K562 (cell line): ENCODE results near the gene ARHGEF17. TPM values are rescaled to one million over a fixed set of nuclear protein-coding genes. Genes with fewer than 3 reads are reported as not detected.

Experiments
- ATAC-seq: fragments of 200-7000 bp; cut with Tn5 transposase; 3 replicates; pipeline ENCODE4 v1.9.1; 2020; ENCODE audit warnings: moderate library complexity
- BruUV-seq: library from RNA; stranded (reverse); fragments of 400-500 nt; replicated peaks from 2 replicates; lab custom pipeline; 2021; lab: Mats Ljungman, UMichigan
- CTCF ChIA-PET: fragments of 300-600 bp; formaldehyde crosslinking; extraction: SDS; loops from one replicate; lab custom pipeline; 2021; ENCODE audit warnings: low intra/inter-chr PET ratio; lab: Yijun Ruan, JAX
- POLR2A ChIA-PET: fragments of 300-600, 350-650 bp; sonication (Branson Sonifier 250); formaldehyde crosslinking; extraction: SDS; loops from one replicate; lab custom pipeline; 2021; ENCODE audit warnings: antibody characterized with exemption, inconsistent platforms; lab: Yijun Ruan, JAX
- DNase-seq, 4 experiments: peaks; one replicate each; pipeline versions ENCODE4 v3.0.0 to v3.0.0-alpha.2; 2011 to 2018; ENCODE audit warnings: low spot score in 3 of 4, mixed read lengths in 3 of 4; ENCODE audit errors: extremely low read depth in 1 of 4
- FAIRE-seq: peaks from 2 replicates; lab custom pipeline; 2011; peaks lifted over from hg19 to GRCh38; lab: Jason Lieb, UNC
- H2AFZ ChIP-seq: 2 replicates; pipeline ENCODE4 v1.6.0; 2011; ENCODE audit warnings: low read depth, low read length, control low read depth, inconsistent platforms
- H3K27ac ChIP-seq: fragments of 200-600 bp; 3 replicates; pipeline ENCODE4 v1.8.0; 2011; ENCODE audit warnings: low read depth, mild to moderate bottlenecking, control low read depth, inconsistent platforms, low read length, moderate library complexity, mixed read lengths; ENCODE audit errors: extremely low read depth
- H3K27me3 ChIP-seq, 2 experiments: fragments of 300-600 bp in 1 of 2; 2 replicates in 1 of 2; 3 replicates in 1 of 2; pipeline versions ENCODE4 v1.6.0 to v1.8.0; 2011; ENCODE audit warnings: inconsistent platforms in 2 of 2, low read length in 2 of 2, mild to moderate bottlenecking in 1 of 2, mixed read lengths in 1 of 2, moderate library complexity in 1 of 2; ENCODE audit not compliant: control insufficient read depth in 2 of 2, insufficient read depth in 2 of 2
- H3K36me3 ChIP-seq: fragments of 300-600 bp; 3 replicates; pipeline ENCODE4 v1.8.0; 2011; ENCODE audit warnings: mild to moderate bottlenecking, low read length, inconsistent platforms; ENCODE audit not compliant: control insufficient read depth, insufficient read depth
- H3K4me1 ChIP-seq, 2 experiments: fragments of 200-600 bp in 1 of 2; replicated peaks in 1 of 2; 2 replicates in 1 of 2; 3 replicates in 1 of 2; pipeline versions ENCODE4 v1.5.1 to v1.8.0; 2011; ENCODE audit warnings: inconsistent platforms in 2 of 2, low read length in 2 of 2, mild to moderate bottlenecking in 1 of 2, mixed read lengths in 1 of 2, moderate library complexity in 1 of 2; ENCODE audit not compliant: control insufficient read depth in 2 of 2, insufficient read depth in 2 of 2
- H3K4me2 ChIP-seq: 2 replicates; pipeline ENCODE4 v1.6.1; 2011; ENCODE audit warnings: low read length, control low read depth, inconsistent platforms, mixed read lengths; ENCODE audit not compliant: insufficient read depth
- H3K4me3 ChIP-seq: fragments of 200-600 bp; sonication (generic), shearing (Covaris generic); 2 replicates; pipeline ENCODE4 v1.5.1; 2016; ENCODE audit warnings: control low read depth, inconsistent platforms
- H3K79me2 ChIP-seq: fragments of 200-600 bp; 3 replicates; pipeline ENCODE4 v1.8.0; 2011; ENCODE audit warnings: low read length, inconsistent platforms; ENCODE audit not compliant: control insufficient read depth, insufficient read depth
- H3K9ac ChIP-seq, 2 experiments: 2 replicates each; pipeline versions ENCODE4 v1.6.0 to v1.6.1; 2011; ENCODE audit warnings: low read depth in 2 of 2, low read length in 2 of 2, control low read depth in 1 of 2, inconsistent platforms in 1 of 2, mild to moderate bottlenecking in 1 of 2, mixed read lengths in 1 of 2; ENCODE audit not compliant: insufficient read depth in 1 of 2
- H3K9me1 ChIP-seq: one replicate; pipeline ENCODE4 v1.6.0; 2011; ENCODE audit warnings: inconsistent platforms, mild to moderate bottlenecking, low read length, moderate library complexity; ENCODE audit not compliant: control insufficient read depth, insufficient read depth
- H3K9me3 ChIP-seq: replicated peaks from 2 replicates; pipeline ENCODE4 v1.5.1; 2011; ENCODE audit warnings: low read depth, low read length, inconsistent platforms; ENCODE audit not compliant: control insufficient read depth, insufficient read depth
- H4K20me1 ChIP-seq: replicated peaks from 2 replicates; pipeline ENCODE4 v1.6.1; 2011; ENCODE audit warnings: low read length, inconsistent platforms, mixed read lengths; ENCODE audit not compliant: control insufficient read depth, insufficient read depth
- ARID3B ChIP-seq: fragments of 250-450 bp; sonication (Bioruptor Pico); IDR thresholded peaks from 2 replicates; pipeline ENCODE4 v1.4.0; 2020; ENCODE audit warnings: borderline replicate concordance
- E2F1 ChIP-seq: sonication (generic); formaldehyde crosslinking; IDR thresholded peaks from 2 replicates; pipeline ENCODE4 v1.8.1; 2023; ENCODE audit warnings: mild to moderate bottlenecking, missing genetic modification reagents, moderate library complexity
- KLF10 ChIP-seq: fragments of 250-450 bp; sonication (Bioruptor Pico); IDR thresholded peaks from 2 replicates; pipeline ENCODE4 v1.6.1; 2021; ENCODE audit warnings: matching md5 sums
- PATZ1 ChIP-seq: fragments of 250-450 bp; sonication (Bioruptor Pico); IDR thresholded peaks from 2 replicates; pipeline ENCODE4 v1.5.0; 2020; ENCODE audit warnings: mild to moderate bottlenecking, borderline replicate concordance
- SMARCB1 ChIP-seq: IDR thresholded peaks from 2 replicates; pipeline ENCODE4 v1.6.1; 2011; ENCODE audit warnings: improper control_type of control experiment, low read depth; ENCODE audit not compliant: insufficient read length
- TCF7L2 ChIP-seq: fragments of 150-350 bp; IDR thresholded peaks from 2 replicates; pipeline ENCODE4 v1.6.1; 2016; ENCODE audit warnings: low read depth, mild to moderate bottlenecking, low read length, moderate library complexity
- ZNF449 ChIP-seq: fragments of 250-450 bp; sonication (Bioruptor Pico); IDR thresholded peaks from 2 replicates; pipeline ENCODE4 v1.8.0; 2022; ENCODE audit warnings: moderate library complexity, mild to moderate bottlenecking, inconsistent platforms
- ZNF518B ChIP-seq: fragments of 250-450 bp; sonication (Bioruptor Pico); IDR thresholded peaks from 2 replicates; pipeline ENCODE4 v1.5.0; 2021; ENCODE audit warnings: mild to moderate bottlenecking, moderate library complexity
- WGBS: fragments of 100-300 bp; shearing (Covaris generic); methylation state at CpG from one replicate; pipeline ENCODE4 v1.1.6; 2016; ENCODE audit warnings: low coverage, mixed read lengths; ENCODE audit not compliant: insufficient coverage; ENCODE audit errors: missing lambda C conversion rate; 5-methylcytosine and 5-hydroxymethylcytosine counted together
- in situ Hi-C: fragments of 300-500 bp; cut with MboI; formaldehyde crosslinking; loops from 4 replicates; pipeline ENCODE4 v1.15.0; 2018; ENCODE audit warnings: inconsistent platforms, mixed read lengths
- intact Hi-C: fragments of 100-400 bp; cut with micrococcal nuclease; formaldehyde crosslinking; loops from 2 replicates; pipeline ENCODE4 v1.14.2; 2022
- polyA plus RNA-seq, 8 experiments: library from polyadenylated mRNA; depleted of rRNA in 4 of 8; stranded (reverse) in 5 of 8; unstranded in 3 of 8; fragments of >200 nt; fragmentation: Nextera tagmentation in 2 of 8; fragmentation: Illumina TruSeq in 1 of 8; extraction: Ambion mirVana in 2 of 8; extraction: Trizol in 1 of 8; gene quantifications; 2 replicates each; pipeline versions ENCODE4 v1.2.1 to v1.2.3, GENCODE V29; 2011 to 2014; ENCODE audit warnings: inconsistent platforms in 1 of 8, missing spikeins in 1 of 8
- total RNA-seq, 7 experiments: library from RNA; depleted of rRNA in 6 of 7; stranded (reverse); fragments of >200 nt in 6 of 7; fragmentation: Illumina TruSeq in 2 of 7; extraction: Trizol in 2 of 7; gene quantifications; 2 replicates each; pipeline versions ENCODE4 v1.2.1 to v1.2.3, GENCODE V29; 2011 to 2021; ENCODE audit warnings: low replicate concordance in 1 of 7

Gene ARHGEF17
- total and polyA plus RNA-seq, 9 of the 15 experiments (the other 6 are each of a cell fraction or from before 2014, with no cell fraction given): 0.04 to 0.68 (median 0.10) TPM; not detected in 2

GRCh38 chr11:73361953-73362776, 54.1 kb downstream of the ARHGEF17 start:
- H3K4me1 ChIP-seq: peaks cover 0 to 29% of the 10 kb centered on the region in 2 experiments; a peak in 3 of 5 replicates
- WGBS: 3% methylated on average over 46 of the region's 70 CpGs
- H3K9ac ChIP-seq: peak overlapping the region in 1 of 2 experiments; percentile 79; a peak in 2 of 4 replicates
- peak; percentile 76 to 99 (median 96) for DNase-seq
- intact Hi-C loops: no loop called here
- peaks cover 14% of the 10 kb centered on the region for H4K20me1 ChIP-seq
- H3K79me2 ChIP-seq: no peaks in the 10 kb centered on the region
- ChIA-PET CTCF (no interaction called here), POLR2A (interaction anchor here (0.5 to 0.8 kb wide), 3 partner anchors 41 to 346 kb away, joined by 3 read pairs; no protein-coding TSS in a partner anchor)
- H3K27me3 ChIP-seq: peaks cover 16 to 53% of the 10 kb centered on the region in 2 experiments
- FAIRE-seq: peak; percentile 70
- peaks cover 14% of the 10 kb centered on the region for H3K9me1 ChIP-seq
- no peaks in the 10 kb centered on the region for H3K36me3 ChIP-seq
- peak overlapping the region; percentile 22 for H3K4me3 ChIP-seq
- no peak overlapping the region for H3K27ac ChIP-seq
- in situ Hi-C loops: no loop called here
- peak; percentile 97 for ATAC-seq
- no peaks in the 10 kb centered on the region for H3K9me3 ChIP-seq
- peak overlapping the region; percentile 64 for H3K4me2 ChIP-seq
- no TSS peak for BruUV-seq
- peak overlapping the region; percentile 87 for H2AFZ ChIP-seq
- TF ChIP-seq KLF10 (CRISPR knock-in tag) (no peak), ZNF518B (no peak), ARID3B (CRISPR knock-in tag) (no peak), E2F1 (CRISPR knock-in tag) (no peak), ZNF449 (no peak), TCF7L2 (no peak), PATZ1 (CRISPR knock-in tag) (no peak), SMARCB1 (no peak)
